Tibial artery (tissue), 4 donors: Measurements from ENCODE around the gene BRINP1.

Source experiments
- DNase-seq, 2 donors: peaks; one replicate each; pipeline ENCODE4 v3.0.0-alpha.2; 2019
- H3K27ac ChIP-seq, 2 donors: fragments of 200-600 bp; sonication (generic) in 1 of 2; 1 replicate in 1 of 2; 2 replicates in 1 of 2; pipeline ENCODE4 v1.5.1; 2018 to 2019; ENCODE audit warnings: mild to moderate bottlenecking in 1 of 2
- H3K27me3 ChIP-seq, 2 donors: fragments of 200-600 bp; sonication (generic) in 1 of 2; one replicate each; pipeline versions ENCODE4 v1.5.1 to v1.6.0; 2016 to 2019
- H3K36me3 ChIP-seq, 3 donors: fragments of 200-600 bp; sonication (generic) in 2 of 3; one replicate each; pipeline ENCODE4 v1.5.1; 2016 to 2019; ENCODE audit warnings: mild to moderate bottlenecking in 2 of 3
- H3K4me1 ChIP-seq, 4 donors: fragments of 200-600 bp; sonication (generic) in 2 of 4; 1 replicate in 3 of 4; 2 replicates in 1 of 4; pipeline ENCODE4 v1.5.1; 2016 to 2019
- H3K4me3 ChIP-seq, 2 donors: fragments of 200-600 bp; sonication (generic) in 1 of 2; 1 replicate in 1 of 2; 2 replicates in 1 of 2; pipeline ENCODE4 v1.5.1; 2018 to 2019; ENCODE audit warnings: mild to moderate bottlenecking in 2 of 2
- H3K9me3 ChIP-seq, 3 donors: fragments of 200-600 bp; sonication (generic) in 1 of 3; one replicate each; pipeline ENCODE4 v1.5.1; 2016 to 2019
- CTCF ChIP-seq, 2 experiments: fragments of 200-600 bp in 1 of 2; fragments of 450-650 bp in 1 of 2; IDR thresholded peaks; one replicate each; pipeline ENCODE4 v1.5.1; 2017 to 2019; ENCODE audit warnings: antibody characterized with exemption in 2 of 2, mild to moderate bottlenecking in 1 of 2, moderate library complexity in 1 of 2
- intact Hi-C: fragments of 100-400 bp; cut with DNase I; formaldehyde crosslinking; loops from one replicate; pipeline ENCODE4 v1.15.0; 2023; ENCODE audit warnings: low total_unique reads

The BRINP1 gene

GRCh38 chr9:119368681-119369581 lies at the start of gene BRINP1:
Gene BRINP1 (minus strand): TSS chr9:119369435. CDS start chr9:119313355, 56,080 bp downstream.
- peaks cover 0 to 3% (median 0%) of the 10 kb centered on the region in 3 donors for H3K9me3 ChIP-seq
- H3K4me3 ChIP-seq, result peak within 1 kb of the TSS; percentile 29 to 47
- peaks cover 5 to 44% of the 10 kb centered on the region in 2 donors for H3K27me3 ChIP-seq
- intact Hi-C loops, result no loop called here
- DNase-seq, result no peak
- no peak for TF ChIP-seq CTCF (IDR thresholded peaks at IDR 0.05)
- no peaks in the 10 kb centered on the region for H3K36me3 ChIP-seq
- peaks cover 0 to 13% (median 9%) of the 10 kb centered on the region in 4 donors for H3K4me1 ChIP-seq
- no peak within 1 kb of the TSS for H3K27ac ChIP-seq

- Histone ChIP-seq H3K27ac (no peak overlapping the region), H3K36me3 (no peaks in the 10 kb centered on the region), H3K4me3 (no peak overlapping the region), H3K27me3 (no peaks in the 10 kb centered on the region), H3K4me1 (no peaks in the 10 kb centered on the region), H3K9me3 (no peaks in the 10 kb centered on the region)
- no peak for TF ChIP-seq CTCF (IDR thresholded peaks at IDR 0.05)
- no peak for DNase-seq
- intact Hi-C loops, result no loop called here
Observed at GRCh38 chr9:119418721-119419120, 49.5 kb upstream of the BRINP1 start.

- no peak overlapping the region for H3K27ac ChIP-seq
- intact Hi-C loops, result no loop called here
- no peak for DNase-seq
- TF ChIP-seq CTCF (IDR thresholded peaks at IDR 0.05), result no peak
- H3K9me3 ChIP-seq, result no peaks in the 10 kb centered on the region
- no peak overlapping the region for H3K4me3 ChIP-seq
- H3K4me1 ChIP-seq, result no peaks in the 10 kb centered on the region
- no peaks in the 10 kb centered on the region for H3K27me3 ChIP-seq
- H3K36me3 ChIP-seq, result no peaks in the 10 kb centered on the region
Observed at GRCh38 chr9:119416793-119417192, 47.6 kb upstream of the BRINP1 start.

- no peak overlapping the region for H3K27ac ChIP-seq
- no peaks in the 10 kb centered on the region for H3K9me3 ChIP-seq
- no peak for DNase-seq
- no peak overlapping the region for H3K4me3 ChIP-seq
- H3K36me3 ChIP-seq, result no peaks in the 10 kb centered on the region
- no peaks in the 10 kb centered on the region for H3K27me3 ChIP-seq
- no peak for TF ChIP-seq CTCF (IDR thresholded peaks at IDR 0.05)
- no peaks in the 10 kb centered on the region for H3K4me1 ChIP-seq
- intact Hi-C loops, result no loop called here
Observed at GRCh38 chr9:119412399-119412798, 43.2 kb upstream of the BRINP1 start.

- intact Hi-C loops, result no loop called here
- Histone ChIP-seq H3K36me3 (no peaks in the 10 kb centered on the region), H3K9me3 (no peaks in the 10 kb centered on the region), H3K27ac (no peak overlapping the region), H3K4me1 (no peaks in the 10 kb centered on the region), H3K27me3 (no peaks in the 10 kb centered on the region), H3K4me3 (no peak overlapping the region)
- no peak for TF ChIP-seq CTCF (IDR thresholded peaks at IDR 0.05)
- no peak for DNase-seq
Observed at GRCh38 chr9:119409552-119409951, 40.3 kb upstream of the BRINP1 start.
